ENCODE results near the gene ZNF668. TPM values are rescaled to one million over a fixed set of nuclear protein-coding genes. Genes with fewer than 3 reads are reported as not detected.
A peak's percentile ranks its signal among the peaks of the same experiment; 100 is the strongest.

ZNF668 gene
- total and polyA plus RNA-seq, 10 donors, result 6.2 to 12.5 (median 9.1) TPM

GRCh38 chr16:31063495-31063842 is 10.6 kb downstream of the ZNF668 start:
- peaks cover 0 to 61% (median 23%) of the 10 kb centered on the region in 6 donors for H3K4me1 ChIP-seq
- TF ChIP-seq POLR2AphosphoS5 (IDR thresholded peaks at IDR 0.05), result no peak
- intact Hi-C loops (cut with DNase I; ENCODE audit: low total_unique reads), result no loop called here
- no peak for DNase-seq
- peak overlapping the region in 1 of 8 donors; percentile 50 for H3K4me3 ChIP-seq
- no peaks in the 10 kb centered on the region for H3K27me3 ChIP-seq (replicated peaks in 1 of 7)
- H3K27ac ChIP-seq, result peak overlapping the region in 5 of 8 donors; percentile 28 to 68 (median 63)
- no peaks in the 10 kb centered on the region for H3K9me3 ChIP-seq
- H3K36me3 ChIP-seq, result peaks cover 0 to 55% (median 27%) of the 10 kb centered on the region in 6 donors
- WGBS, 5 donors, result 94 to 97% (median 96%) methylated on average over 9 of the region's 9 CpGs

GRCh38 chr16:31061813-31062440 is 12.1 kb downstream of the ZNF668 start:
- H3K4me3 ChIP-seq, result no peak overlapping the region
- DNase-seq, result no peak
- peaks cover 0 to 53% (median 23%) of the 10 kb centered on the region in 6 donors for H3K4me1 ChIP-seq
- WGBS, 5 donors, result 95 to 98% (median 97%) methylated on average over 47 to 54 of the region's 54 CpGs
- H3K27me3 ChIP-seq (replicated peaks in 1 of 7), result no peaks in the 10 kb centered on the region
- H3K36me3 ChIP-seq, result peaks cover 0 to 66% (median 29%) of the 10 kb centered on the region in 6 donors
- intact Hi-C loops (cut with DNase I; ENCODE audit: low total_unique reads), result no loop called here
- no peak overlapping the region for H3K27ac ChIP-seq
- H3K9me3 ChIP-seq, result no peaks in the 10 kb centered on the region
- TF ChIP-seq POLR2AphosphoS5 (IDR thresholded peaks at IDR 0.05), result peak in 2 of 3 donors; percentile 17 to 37
- TF ChIP-seq POLR2A (IDR thresholded peaks at IDR 0.05), result no peak
- no peak for TF ChIP-seq CTCF (IDR thresholded peaks at IDR 0.05 in 8 of 11, conservative IDR thresholded peaks at IDR 0.05 in 3 of 11)

- 85 to 97% (median 95%) methylated on average over 4 to 42 of the region's 42 CpGs for WGBS, 5 donors
- intact Hi-C loops (cut with DNase I; ENCODE audit: low total_unique reads), result no loop called here
- DNase-seq, result no peak
- peaks cover 0 to 66% (median 29%) of the 10 kb centered on the region in 6 donors for H3K36me3 ChIP-seq
- peaks cover 0 to 46% (median 23%) of the 10 kb centered on the region in 6 donors for H3K4me1 ChIP-seq
- no peaks in the 10 kb centered on the region for H3K27me3 ChIP-seq (replicated peaks in 1 of 7)
- no peaks in the 10 kb centered on the region for H3K9me3 ChIP-seq
- TF ChIP-seq CTCF (IDR thresholded peaks at IDR 0.05 in 8 of 11, conservative IDR thresholded peaks at IDR 0.05 in 3 of 11), result no peak
- TF ChIP-seq POLR2A (IDR thresholded peaks at IDR 0.05), result no peak
- TF ChIP-seq POLR2AphosphoS5 (IDR thresholded peaks at IDR 0.05), result no peak
- H3K4me3 ChIP-seq, result no peak overlapping the region
- H3K27ac ChIP-seq, result no peak overlapping the region
These were observed 12.8 kb downstream of the ZNF668 start for GRCh38 chr16:31061126-31061812.

- no peaks in the 10 kb centered on the region for H3K4me1 ChIP-seq
- H3K27me3 ChIP-seq (replicated peaks in 1 of 7), result no peaks in the 10 kb centered on the region
- no peak for DNase-seq
- intact Hi-C loops (cut with DNase I; ENCODE audit: low total_unique reads), result no loop called here
- peaks cover 0 to 29% (median 3%) of the 10 kb centered on the region in 6 donors for H3K36me3 ChIP-seq
- no peaks in the 10 kb centered on the region for H3K9me3 ChIP-seq
- WGBS, 5 donors, result 76 to 89% (median 85%) methylated on average over 4 of the region's 4 CpGs
- H3K27ac ChIP-seq, result no peak overlapping the region
- no peak overlapping the region for H3K4me3 ChIP-seq
- TF ChIP-seq POLR2A (IDR thresholded peaks at IDR 0.05), result no peak
- no peak for TF ChIP-seq POLR2AphosphoS5 (IDR thresholded peaks at IDR 0.05)
- no peak for TF ChIP-seq CTCF (IDR thresholded peaks at IDR 0.05 in 8 of 11, conservative IDR thresholded peaks at IDR 0.05 in 3 of 11)
These were observed 18.4 kb downstream of the ZNF668 start for GRCh38 chr16:31055613-31056012.

All from spleen (tissue), 11 donors.